Endodermal cell (in vitro differentiated cells): ENCODE results near the gene NYNRIN. TPM values are rescaled to one million over a fixed set of nuclear protein-coding genes. Genes with fewer than 3 reads are reported as not detected.

Experiments used
- DNase-seq: peaks from one replicate; pipeline ENCODE4 v3.0.0-alpha.2; 2017
- H3K27ac ChIP-seq: 2 replicates; pipeline ENCODE4 v1.5.1; 2013; ENCODE audit warnings: mild to moderate bottlenecking, low read depth, low read length, moderate library complexity
- H3K27me3 ChIP-seq: 2 replicates; pipeline ENCODE4 v1.6.1; 2013; ENCODE audit warnings: mild to moderate bottlenecking, low read length, moderate library complexity; ENCODE audit not compliant: insufficient read depth, control insufficient read depth, poor library complexity, severe bottlenecking
- H3K36me3 ChIP-seq: 2 replicates; pipeline ENCODE4 v1.7.0; 2013; ENCODE audit warnings: mild to moderate bottlenecking, low read length, moderate library complexity; ENCODE audit not compliant: control insufficient read depth, insufficient read depth
- H3K4me1 ChIP-seq: one replicate; pipeline ENCODE4 v1.7.0; 2013; ENCODE audit warnings: low read length; ENCODE audit not compliant: control insufficient read depth, insufficient read depth
- H3K4me3 ChIP-seq: 2 replicates; pipeline ENCODE4 v1.5.1; 2013; ENCODE audit warnings: mild to moderate bottlenecking, low read length, moderate library complexity
- H3K9ac ChIP-seq: 2 replicates; pipeline ENCODE4 v1.6.1; 2013; ENCODE audit warnings: mild to moderate bottlenecking, low read length, moderate library complexity; ENCODE audit not compliant: poor library complexity, severe bottlenecking; ENCODE audit errors: extremely low read depth
- H3K9me3 ChIP-seq: 2 replicates; pipeline ENCODE4 v1.6.1; 2013; ENCODE audit warnings: mild to moderate bottlenecking, low read length, moderate library complexity; ENCODE audit not compliant: control insufficient read depth
- H3K27ac Mint-ChIP-seq: 2 replicates; pipeline ENCODE4 v1.8.0; 2020; ENCODE audit warnings: mixed read lengths
- H3K27me3 Mint-ChIP-seq: 2 replicates; pipeline ENCODE4 v1.8.0; 2021; ENCODE audit warnings: mild to moderate bottlenecking, mixed read lengths; ENCODE audit not compliant: insufficient read depth
- H3K36me3 Mint-ChIP-seq: 2 replicates; pipeline ENCODE4 v1.8.0; 2020; ENCODE audit warnings: low read depth, mixed read lengths
- H3K4me1 Mint-ChIP-seq: 2 replicates; pipeline ENCODE4 v1.8.0; 2020; ENCODE audit warnings: mixed read lengths
- H3K4me3 Mint-ChIP-seq: 2 replicates; pipeline ENCODE4 v1.8.0; 2020; ENCODE audit warnings: mild to moderate bottlenecking, moderate library complexity, mixed read lengths
- H3K9me3 Mint-ChIP-seq: 2 replicates; pipeline ENCODE4 v1.8.0; 2020; ENCODE audit warnings: mild to moderate bottlenecking, mixed read lengths
- CTCF ChIP-seq: fragments of 200-600 bp; sonication (generic); conservative IDR thresholded peaks from 2 replicates; pipeline ENCODE4 v1.5.0; 2021; ENCODE audit warnings: antibody characterized with exemption, mild to moderate bottlenecking
- WGBS, 2 experiments: methylation state at CpG; one replicate each; pipeline versions ENCODE4 v1.1.5 to v1.1.7; 2013; ENCODE audit warnings: missing lambda C conversion rate in 2 of 2, mixed read lengths in 1 of 2; ENCODE audit not compliant: insufficient coverage in 1 of 2, insufficient read length in 1 of 2; 5-methylcytosine and 5-hydroxymethylcytosine counted together
- total RNA-seq, 2 donors: library from RNA; stranded (reverse); fragmentation: NEBNext Ultra II Directional in 1 of 2; extraction: Animal tissue kit (Norgen Biotek cat#: 25700) in 1 of 2; gene quantifications; 2 replicates in 1 of 2; 3 replicates in 1 of 2; pipeline ENCODE4 v1.2.1, GENCODE V29; 2021

NYNRIN gene
- total RNA-seq, 2 donors from 2014 or later, result 19.5 to 19.7 TPM

- peak; percentile 96 for TF ChIP-seq CTCF
- H3K27ac Mint-ChIP-seq, result peak overlapping the region; percentile 72
These were observed 32.9 kb downstream of the NYNRIN start for GRCh38 chr14:24431569-24432258.

GRCh38 chr14:24432259-24433131 lies 33.7 kb downstream of the NYNRIN start:
- Mint-ChIP-seq H3K4me1 (peaks cover 17% of the 10 kb centered on the region), H3K27ac (no peak overlapping the region), H3K36me3 (peaks cover 29% of the 10 kb centered on the region), H3K9me3 (no peaks in the 10 kb centered on the region), H3K4me3 (no peak overlapping the region), H3K27me3 (peaks cover 5% of the 10 kb centered on the region)
- H3K9me3 ChIP-seq, result no peaks in the 10 kb centered on the region
- peaks cover 22% of the 10 kb centered on the region for H3K36me3 ChIP-seq
- H3K27ac ChIP-seq, result no peak overlapping the region
- H3K9ac ChIP-seq, result no peak overlapping the region
- TF ChIP-seq CTCF, result no peak
- peaks cover 3% of the 10 kb centered on the region for H3K4me1 ChIP-seq
- 95 to 96% methylated on average over 13 to 24 of the region's 24 CpGs for WGBS, 2 experiments
- H3K4me3 ChIP-seq, result no peak overlapping the region
- H3K27me3 ChIP-seq, result no peaks in the 10 kb centered on the region
- DNase-seq, result no peak

More at GRCh38 chr14:24431569-24432258, 32.9 kb downstream of the NYNRIN start:
- no peak overlapping the region for H3K27ac ChIP-seq
- H3K4me3 Mint-ChIP-seq, result peak overlapping the region; percentile 76
- H3K27me3 ChIP-seq, result no peaks in the 10 kb centered on the region
- peaks cover 5% of the 10 kb centered on the region for H3K27me3 Mint-ChIP-seq
- H3K9me3 Mint-ChIP-seq, result no peaks in the 10 kb centered on the region
- peaks cover 22% of the 10 kb centered on the region for H3K4me1 Mint-ChIP-seq
- 60 to 71% methylated on average over 8 to 15 of the region's 15 CpGs for WGBS, 2 experiments
- H3K9ac ChIP-seq, result no peak overlapping the region
- H3K36me3 Mint-ChIP-seq, result peaks cover 25% of the 10 kb centered on the region
- DNase-seq, result peak; percentile 98
- H3K4me1 ChIP-seq, result no peaks in the 10 kb centered on the region
- H3K9me3 ChIP-seq, result no peaks in the 10 kb centered on the region
- peaks cover 16% of the 10 kb centered on the region for H3K36me3 ChIP-seq
- no peak overlapping the region for H3K4me3 ChIP-seq

GRCh38 chr14:24434036-24434435 lies 35.2 kb downstream of the NYNRIN start:
- Histone ChIP-seq H3K9ac (no peak overlapping the region), H3K27me3 (no peaks in the 10 kb centered on the region), H3K27ac (no peak overlapping the region), H3K9me3 (no peaks in the 10 kb centered on the region), H3K36me3 (peaks cover 38% of the 10 kb centered on the region), H3K4me3 (no peak overlapping the region), H3K4me1 (peaks cover 6% of the 10 kb centered on the region)
- no peak for DNase-seq
- H3K36me3 Mint-ChIP-seq, result peaks cover 45% of the 10 kb centered on the region
- WGBS, 2 experiments, result 90 to 94% methylated on average over 6 to 7 of the region's 7 CpGs
- H3K27me3 Mint-ChIP-seq, result peaks cover under 1% of the 10 kb centered on the region
- no peaks in the 10 kb centered on the region for H3K9me3 Mint-ChIP-seq
- H3K27ac Mint-ChIP-seq, result no peak overlapping the region
- H3K4me1 Mint-ChIP-seq, result peaks cover 20% of the 10 kb centered on the region
- TF ChIP-seq CTCF, result no peak
- H3K4me3 Mint-ChIP-seq, result no peak overlapping the region
